GM21360 (cell line): Measurements from ENCODE around the gene CHMP6.

Experiments used
- ATAC-seq: cut with Tn5 transposase; IDR thresholded peaks from one replicate; pipeline ENCODE4 v1.9.1; 2021; ENCODE audit warnings: mild to moderate bottlenecking, moderate library complexity; ENCODE audit not compliant: unreplicated experiment

The CHMP6 gene

DNA sequence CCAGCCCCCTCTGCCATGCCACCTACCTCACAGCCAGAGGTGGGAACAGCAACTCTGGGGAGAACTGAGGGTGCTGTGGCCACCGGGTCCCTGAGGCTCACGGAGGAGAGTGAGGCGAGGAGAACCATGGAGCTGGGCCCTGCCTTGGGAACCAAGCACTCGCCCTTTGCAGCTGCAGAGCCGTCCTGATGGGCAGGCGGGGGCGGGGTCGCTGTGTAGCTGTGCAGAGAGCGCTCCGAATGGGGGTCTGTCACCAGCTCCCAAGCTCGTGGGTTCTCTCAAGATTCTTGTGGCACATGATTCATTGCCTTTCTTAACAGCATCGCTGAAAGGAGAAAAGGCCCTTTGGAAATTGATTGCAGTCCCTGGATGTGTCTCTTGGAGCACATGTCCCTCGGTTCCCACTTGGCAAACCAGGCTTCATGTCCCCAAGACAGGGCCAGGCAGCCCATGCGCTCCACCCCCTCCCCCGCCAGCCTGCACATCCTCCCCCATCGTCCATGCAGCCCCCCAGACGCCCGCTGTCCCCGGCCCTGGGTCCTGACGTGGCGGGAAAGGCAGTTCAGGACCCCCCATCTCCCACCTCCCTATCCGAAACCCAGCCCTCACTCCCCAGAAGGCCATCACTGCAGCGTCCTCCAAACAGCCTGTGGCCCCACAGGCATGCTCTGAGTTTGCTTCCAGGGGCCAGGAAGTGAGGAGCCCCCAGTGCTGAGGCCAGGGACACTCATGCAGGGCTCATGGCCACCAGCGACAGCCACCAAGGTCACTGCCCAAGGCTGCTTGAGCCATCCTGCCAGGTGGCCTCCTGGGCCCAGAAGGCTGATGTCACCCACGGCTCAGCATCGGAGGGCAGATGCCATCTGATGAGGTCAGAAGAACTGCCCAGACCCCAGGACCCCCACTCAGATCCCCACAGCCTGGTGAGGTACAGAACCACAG is 20.6 kb upstream of the CHMP6 start:
- ATAC-seq, result no peak

DNA sequence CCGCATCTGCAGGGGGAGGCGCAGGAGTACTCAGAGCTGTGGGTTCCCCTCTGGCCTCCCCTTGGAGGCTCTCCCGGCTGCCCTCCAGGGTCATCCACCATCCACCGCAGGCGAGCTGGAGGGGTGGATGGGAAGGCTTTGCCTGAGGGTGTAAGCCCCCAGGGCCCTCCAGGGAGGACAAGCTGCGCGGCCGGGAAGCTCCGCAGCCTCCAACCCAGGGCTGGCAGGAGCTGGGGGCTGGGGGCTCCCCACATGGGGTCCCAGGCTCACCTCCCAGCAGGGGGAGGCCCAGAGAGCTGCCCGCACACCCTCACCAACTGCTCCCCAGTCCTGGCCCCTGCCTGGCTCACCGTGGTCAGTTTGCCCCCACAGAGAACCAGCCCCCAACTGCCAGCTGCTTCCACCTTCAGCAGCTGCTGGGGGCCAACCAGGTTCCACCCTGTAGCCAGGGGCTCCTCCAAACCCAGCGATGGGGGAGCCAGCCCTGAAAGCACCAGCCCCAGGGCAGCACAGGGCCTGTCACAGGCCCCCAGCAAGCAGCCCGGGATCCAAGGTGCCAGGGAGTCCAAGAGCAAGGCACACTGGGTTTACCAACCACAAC is 19.8 kb upstream of the CHMP6 start:
- ATAC-seq, result no peak

DNA sequence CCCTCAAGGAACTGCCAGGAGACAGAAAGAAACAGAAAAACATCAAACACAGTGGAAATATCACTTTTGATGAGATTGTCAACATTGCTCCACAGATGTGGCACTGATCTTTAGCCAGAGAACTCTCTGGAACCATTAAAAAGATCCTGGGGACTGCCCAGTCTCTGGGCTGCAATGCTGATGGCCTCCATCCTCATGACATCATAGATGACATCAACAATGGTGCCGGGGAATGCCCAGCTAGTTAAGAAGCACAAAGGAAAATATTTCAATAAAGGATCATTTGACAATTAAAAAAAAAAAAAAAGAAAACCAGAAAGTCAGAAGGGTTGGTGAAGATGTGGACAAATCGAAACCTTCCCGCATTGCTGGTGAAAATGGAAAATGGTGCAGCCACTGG is 14.9 kb upstream of the CHMP6 start:
- ATAC-seq, result no peak

DNA sequence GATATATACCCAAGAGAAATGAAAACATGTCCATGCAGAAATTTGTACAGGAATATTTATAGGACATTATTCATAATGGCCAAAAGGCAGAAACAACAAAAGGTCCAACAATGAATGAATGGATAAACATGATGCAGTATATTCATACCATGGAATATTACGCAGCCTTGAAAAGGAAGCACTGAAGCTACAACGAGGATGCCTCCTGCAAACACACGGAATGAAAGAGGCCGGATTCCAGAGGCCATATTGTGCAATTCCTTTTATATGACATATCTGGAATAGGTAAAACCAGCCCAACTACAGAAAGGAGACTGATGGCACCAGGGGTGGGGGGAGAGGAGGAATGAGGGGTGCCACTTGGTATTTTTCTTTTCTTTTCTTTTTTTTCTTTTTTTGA is 14.5 kb upstream of the CHMP6 start:
- ATAC-seq, result no peak

DNA sequence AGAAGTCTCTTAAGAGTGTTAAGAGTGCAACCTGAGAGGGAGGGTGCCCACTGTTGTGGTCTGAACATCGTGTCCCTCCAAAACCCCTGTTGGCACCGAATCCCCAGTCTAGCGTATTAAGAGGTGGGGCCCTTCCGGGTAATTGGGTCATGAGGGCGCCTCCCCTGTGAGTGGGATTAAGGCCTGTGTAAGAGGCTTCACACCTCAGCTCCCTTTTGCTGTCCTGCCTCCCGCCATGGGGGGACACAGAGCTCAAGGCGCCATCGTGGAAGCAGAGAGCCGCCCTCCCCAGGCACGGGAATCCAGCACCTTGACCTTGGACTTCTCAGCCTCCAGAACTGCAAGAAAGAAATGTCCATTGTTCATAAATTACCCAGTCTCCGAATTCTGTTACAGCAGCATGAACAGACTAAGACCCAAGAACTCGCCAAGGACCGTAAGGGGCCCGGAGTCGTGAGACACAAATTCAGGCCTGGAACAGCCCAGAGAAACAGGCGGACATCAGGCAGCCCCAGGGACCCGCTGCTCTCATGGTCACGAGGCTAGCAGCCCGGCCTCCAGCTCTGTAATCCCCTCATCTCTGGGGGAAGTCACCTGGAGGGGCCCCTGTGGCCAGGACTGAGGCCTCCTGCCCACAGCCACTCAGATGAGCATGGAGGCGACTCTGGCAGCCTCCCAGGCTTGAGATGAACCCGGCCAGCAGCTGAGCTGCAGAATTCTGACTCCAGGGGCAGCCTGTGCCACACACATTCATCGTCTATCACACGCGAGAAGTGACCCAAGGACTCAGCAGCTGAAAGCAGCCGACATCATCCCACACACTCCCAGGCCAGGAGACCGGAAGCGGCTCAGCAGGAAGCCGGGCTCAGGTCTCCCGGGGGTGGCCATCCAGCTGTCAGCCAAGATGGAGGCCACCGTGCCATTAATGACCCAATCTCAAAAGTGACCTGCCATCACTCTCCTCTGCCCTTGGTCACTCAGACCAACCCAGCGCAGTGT is 12.8 kb upstream of the CHMP6 start:
- ATAC-seq, result no peak

DNA sequence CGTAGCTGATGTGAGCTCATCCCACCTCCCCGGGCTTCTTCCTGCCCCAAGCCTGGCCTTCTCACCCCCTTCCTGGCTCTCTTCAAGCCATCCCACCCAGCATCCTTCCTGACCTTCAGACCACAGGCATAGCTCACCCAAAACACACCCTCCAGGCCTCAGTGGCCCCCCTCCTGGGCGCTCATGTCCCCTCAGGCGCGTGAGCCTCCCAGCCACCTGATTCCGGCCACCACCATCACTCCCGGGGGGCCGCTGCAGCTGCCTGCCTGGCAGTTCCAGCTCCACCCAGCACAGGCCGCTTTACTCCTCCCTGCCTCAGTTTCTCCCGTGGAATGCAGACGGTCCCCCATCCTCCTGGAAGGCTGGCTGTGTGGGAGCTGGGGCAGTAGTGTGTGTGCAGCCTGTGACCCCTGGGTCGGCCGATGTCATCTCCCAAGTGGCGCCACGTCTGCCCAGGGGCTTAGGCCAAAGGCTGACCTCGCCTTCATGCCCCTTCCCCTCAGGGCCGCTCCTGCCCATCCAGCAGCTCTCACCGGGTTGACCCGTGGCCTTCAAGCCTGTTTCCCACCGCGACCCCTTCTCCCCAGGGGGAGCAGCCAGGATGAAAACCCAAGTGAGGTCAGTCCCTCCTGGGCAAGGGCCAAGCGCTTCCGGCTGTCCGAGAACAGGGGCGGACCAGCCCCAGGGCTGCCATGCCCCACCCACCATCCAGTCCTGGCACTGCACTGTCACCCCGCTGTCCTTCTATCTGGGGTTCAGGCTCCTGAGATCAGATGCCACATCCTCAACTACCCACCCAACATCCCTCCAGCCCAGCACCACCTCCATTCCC is 11.9 kb upstream of the CHMP6 start:
- no peak for ATAC-seq

DNA sequence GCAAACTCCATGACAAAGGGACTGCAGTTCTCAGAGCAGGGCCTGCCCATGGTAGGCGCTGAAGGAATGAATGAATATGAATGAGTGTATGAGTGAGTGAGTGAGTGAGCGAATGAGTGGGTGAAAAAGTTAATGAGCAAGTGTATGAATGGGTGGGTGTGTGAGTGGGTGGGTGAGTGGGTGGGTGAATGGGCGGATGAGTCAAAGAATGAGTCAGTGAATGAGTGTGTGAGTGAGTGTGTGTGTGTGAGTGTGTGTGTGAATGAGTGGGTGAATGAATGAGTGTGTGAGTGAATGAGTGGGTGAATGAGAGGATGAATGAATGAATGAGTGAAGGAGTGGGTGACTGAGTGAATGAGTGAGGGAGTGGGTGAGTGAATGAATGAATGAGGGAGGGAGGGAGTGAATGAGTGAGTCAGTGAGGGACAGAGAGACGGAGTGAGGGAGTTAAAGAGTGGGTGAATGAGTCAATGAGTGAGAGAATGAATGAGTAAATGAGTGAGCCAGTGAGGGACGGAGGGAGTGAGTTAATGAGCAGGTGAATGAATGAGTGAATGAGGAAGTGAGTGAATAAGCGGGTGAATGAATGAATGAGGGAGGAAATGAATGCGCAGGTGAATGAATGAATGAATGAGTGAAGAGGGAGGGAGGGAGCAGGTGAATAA is 11.1 kb upstream of the CHMP6 start:
- no peak for ATAC-seq

DNA sequence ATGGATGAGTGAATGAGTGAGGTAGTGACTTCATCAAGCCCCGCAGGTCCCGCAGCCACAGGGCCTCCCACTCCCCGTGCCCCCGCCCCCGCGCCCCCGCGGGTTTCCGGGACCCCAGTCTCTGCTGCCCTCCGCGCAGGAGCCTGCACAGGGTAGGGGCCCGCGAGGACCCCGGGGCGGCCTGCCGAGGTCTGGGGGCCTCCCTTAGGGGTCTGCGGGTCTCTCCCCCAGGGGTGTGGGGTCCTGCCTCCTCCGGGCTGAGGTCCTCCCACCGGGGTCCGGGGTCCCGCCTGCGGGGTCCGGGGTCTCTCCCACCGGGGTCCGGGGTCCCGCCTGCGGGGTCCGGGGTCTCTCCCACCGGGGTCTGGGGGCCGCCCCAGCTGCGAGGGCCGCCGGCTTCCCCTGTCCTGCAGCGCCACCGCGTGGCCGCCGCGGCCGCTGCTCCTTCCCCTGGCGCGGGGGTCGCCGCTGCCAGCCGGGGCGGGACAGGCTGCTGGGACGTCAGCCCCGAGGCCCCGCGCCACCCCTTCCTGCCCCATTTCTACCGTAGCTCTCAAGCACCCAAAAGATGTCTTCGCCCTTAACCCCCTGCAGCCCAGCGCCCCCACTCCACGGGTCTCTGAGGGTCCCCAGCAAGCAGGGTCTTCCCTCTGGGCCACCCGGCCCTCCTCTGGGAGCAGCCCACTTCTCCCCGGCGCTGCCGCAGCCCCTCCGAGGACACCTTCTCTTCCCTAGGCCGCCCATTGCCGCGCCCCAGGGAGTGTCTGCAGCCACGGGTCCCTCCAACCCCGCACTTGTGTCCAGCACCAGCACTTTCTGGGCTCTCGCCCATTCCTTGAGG is 10.4 kb upstream of the CHMP6 start:
- ATAC-seq, result no peak

DNA sequence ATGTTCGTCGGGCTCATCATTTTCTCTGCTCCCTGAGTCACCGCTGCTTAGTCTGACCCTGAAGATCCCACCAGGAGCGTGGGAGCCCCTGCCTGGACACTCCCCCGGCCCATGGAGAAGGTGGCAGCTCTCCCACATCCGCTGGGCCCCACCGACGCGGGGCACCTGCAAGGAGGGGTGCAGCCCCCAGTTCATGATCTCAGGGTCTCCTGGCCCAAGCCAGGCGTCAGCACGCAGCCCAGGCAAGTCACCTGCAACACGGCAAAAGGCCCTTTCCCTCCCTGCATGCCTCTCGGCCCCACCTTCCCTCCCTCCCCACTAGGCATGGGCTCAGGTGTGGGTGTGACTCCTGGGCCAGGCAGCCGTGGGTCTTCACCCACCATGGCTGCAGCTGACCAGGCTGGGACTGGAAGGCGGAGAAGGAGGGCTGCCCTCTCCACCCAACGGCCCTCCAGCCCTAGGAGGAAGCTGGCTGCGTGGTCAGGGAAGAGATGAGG is 9.7 kb upstream of the CHMP6 start:
- ATAC-seq, result no peak

DNA sequence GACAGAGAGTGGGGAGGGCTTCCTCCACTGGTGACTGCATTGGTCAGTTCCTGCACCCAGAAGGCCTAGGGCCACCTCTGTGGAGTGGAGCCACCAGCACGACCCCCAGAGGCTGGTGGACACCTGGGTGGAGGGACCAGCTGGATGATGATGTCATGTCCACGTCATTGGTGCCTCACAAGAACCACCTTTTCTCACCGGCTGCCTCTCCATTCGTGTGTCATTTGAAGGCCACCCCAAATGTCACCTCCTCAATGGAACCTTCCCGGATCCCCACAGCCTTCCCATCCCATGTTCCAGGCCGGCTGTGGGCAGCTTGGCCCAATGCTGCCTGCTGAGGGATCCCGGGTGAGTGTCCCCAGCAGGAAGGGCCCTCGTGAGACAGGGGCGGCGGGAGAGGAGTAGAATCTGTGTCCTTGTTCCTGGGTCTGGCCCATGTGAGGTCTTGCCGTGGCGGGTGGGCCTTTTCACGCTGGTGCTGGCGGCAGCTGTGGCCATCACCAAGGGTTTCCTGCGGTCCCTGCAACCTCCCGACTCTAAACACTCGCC is 9.1 kb upstream of the CHMP6 start:
- no peak for ATAC-seq

DNA sequence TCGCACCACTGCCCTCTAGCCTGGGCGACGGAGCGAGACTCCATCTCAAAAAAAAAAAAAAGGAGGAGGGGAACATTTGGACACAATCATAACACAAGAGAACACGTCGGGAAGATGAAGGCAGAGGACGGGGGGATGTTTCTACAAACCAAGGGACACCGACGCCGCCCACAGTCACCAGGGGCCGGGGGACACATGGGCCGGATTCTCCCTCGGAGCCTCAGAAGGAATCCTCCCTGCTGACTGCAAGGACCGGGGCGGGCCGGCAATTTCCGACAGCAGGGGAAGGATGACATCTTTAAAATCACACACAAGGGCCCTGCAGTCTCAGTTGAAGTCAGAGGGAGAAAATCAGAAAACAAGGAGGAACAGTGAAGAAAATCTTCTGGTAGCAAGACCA is 8.1 kb upstream of the CHMP6 start:
- ATAC-seq, result no peak

DNA sequence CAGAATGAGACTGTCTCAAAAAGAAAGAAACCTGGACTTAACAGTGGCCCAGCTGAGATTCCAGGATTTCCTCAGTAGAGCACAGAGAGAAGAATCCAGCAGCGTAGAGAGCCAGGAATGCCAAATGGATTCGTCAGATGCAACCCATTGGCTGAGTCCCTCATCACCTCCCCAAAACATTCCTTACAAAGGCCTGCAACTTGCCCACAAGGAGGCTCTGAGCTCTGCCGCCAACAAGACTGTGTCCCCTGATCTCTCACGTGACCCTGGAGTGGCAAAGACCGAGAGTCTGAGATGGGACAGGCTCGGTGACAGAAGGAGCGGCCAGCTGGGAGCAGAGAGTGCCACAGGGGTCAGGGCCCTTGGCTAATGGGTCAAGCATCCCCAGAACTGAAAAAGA is 6.9 kb upstream of the CHMP6 start:
- ATAC-seq, result no peak

DNA sequence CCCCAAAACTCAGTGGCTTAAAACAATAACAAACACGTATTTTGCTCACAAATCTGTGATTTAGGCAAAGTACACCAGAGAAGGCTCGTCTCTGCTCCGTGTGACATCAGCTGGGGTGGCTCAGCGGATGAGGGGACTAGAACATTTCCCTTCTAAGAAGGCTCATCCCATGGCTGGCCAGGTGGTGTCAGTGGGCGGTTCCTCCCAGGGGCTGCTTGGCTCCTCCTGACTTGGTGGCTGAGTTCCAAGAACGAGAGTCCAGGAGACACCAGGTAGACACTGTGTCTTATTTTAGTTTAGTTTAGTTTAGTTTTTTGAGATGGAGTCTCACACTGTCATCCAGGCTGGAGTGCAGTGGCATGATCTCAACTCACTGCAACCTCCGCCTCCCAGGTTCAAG is 5.6 kb upstream of the CHMP6 start:
- no peak for ATAC-seq

DNA sequence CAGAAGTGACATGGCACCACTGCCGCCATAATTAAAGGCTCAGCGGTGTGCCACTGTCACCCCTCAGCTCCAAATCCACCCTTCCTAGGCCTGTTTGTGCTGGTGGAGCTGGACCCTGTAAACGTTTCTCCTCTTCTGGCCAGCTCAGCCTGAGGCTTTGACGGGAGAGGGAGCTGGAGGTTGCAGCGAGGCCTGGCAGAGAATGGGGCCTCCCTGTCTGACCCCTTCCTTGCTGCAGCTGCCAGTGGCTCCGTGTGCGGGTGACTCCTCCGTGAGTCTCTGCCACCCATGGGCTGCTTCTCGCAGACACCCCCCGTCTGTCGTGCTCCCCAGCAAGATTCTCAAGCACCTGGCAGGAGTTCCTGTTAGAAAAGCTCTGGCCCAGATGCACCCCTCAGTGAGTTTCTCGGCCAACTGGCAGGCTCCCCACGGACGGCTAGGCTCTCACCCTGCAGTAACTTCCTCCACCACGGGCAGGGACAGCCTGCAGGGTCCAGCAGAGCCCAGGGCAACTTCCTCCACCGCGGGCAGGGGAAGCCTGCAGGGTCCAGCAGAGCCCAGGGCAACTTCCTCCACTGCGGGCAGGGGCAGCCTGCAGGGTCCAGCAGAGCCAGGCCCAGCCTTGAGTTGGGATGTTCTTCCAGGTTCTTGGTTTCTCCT is 4.7 kb upstream of the CHMP6 start:
- no peak for ATAC-seq

DNA sequence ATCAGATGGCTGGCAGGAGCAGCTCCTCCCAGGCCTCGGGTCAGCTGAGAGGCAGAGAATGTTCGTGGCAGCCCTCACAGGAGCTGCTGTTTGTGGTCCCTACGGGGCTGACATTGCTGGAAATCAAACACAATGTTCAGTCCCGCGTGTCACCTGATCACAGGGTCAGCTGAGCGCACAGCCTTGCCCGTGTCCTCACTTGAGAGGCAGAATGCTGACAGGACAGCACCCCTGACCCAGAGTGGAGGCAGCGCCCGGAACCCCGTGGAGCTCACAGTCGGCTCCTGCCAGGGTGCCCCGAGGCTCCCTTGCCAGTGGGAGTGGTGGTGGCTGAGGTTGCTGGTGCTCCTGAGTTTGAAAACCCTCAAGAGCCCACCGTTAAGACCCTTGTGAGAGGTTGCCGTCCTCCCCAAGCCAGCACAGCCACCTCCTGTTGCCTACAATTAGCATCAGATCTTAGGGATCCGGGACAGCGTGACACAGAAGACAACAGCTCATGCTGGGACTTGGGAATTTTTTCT is 3.6 kb upstream of the CHMP6 start:
- no peak for ATAC-seq

DNA sequence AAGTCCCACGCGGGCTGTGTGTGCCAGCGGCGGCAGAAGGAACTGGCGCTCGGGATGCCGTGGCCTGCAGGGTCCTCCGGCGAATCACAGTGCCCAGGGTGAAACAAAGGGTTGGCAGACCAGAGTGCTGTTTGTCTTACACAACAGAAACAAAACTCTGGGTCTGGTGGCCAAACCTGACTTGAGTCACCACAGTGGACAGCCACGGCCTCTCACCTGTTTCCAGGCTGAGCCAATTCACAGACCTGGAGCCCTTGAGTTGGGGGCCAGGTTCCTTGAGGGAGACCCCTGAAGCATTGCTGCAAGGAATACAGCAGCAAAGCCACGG is 2.1 kb upstream of the CHMP6 start:
- no peak for ATAC-seq

DNA sequence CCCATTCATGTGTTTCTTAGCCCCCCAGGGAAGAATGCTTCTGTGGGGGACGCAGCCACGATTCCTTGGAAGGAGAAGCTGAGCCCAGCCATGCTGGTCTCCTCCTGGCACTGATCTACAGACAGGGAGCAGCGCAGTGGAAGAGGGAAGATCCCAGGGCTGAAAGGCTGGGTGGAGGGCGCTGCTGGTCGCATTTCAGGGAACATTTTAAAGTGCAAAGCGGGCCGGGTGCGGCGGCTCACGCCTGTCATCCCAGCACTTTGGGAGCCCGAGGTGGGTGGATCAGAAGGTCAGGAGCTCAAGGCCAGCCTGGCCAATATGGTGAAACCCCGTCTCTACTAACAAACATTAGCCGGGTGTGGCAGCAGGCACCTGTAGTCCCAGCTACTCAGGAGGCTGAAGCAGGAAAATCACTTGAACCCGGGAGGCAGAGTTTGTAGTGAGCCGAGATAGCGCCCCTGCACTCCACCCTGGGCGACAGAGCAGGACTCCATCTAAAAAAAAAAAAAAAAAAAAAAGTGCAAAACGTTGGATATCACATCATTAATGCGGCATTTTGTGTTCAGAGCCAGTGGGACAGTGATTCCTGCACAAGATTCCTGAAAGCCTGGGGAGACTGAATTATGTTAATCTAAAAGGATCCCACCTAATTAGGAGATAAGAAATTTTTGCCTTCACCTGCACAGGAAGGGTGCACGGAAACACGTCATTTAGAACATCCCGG is 558 bp upstream of the CHMP6 start:
- ATAC-seq, result no peak
